ENCODE results near the gene FOXJ3. TPM values are rescaled to one million over a fixed set of nuclear protein-coding genes. Genes with fewer than 3 reads are reported as not detected.

FOXJ3 gene
- total and polyA plus RNA-seq, 2 experiments from 2014 or later, result 16.3 to 23.6 TPM

GRCh38 chr1:42128499-42128898 is 206.5 kb downstream of the FOXJ3 start:
- DNase-seq, result no peak
- whole genome bisulfite sequencing, 2 experiments (ENCODE audit: low coverage in 1 of 2, low lambda C conversion rate in 2 of 2, missing lambda C conversion rate in 2 of 2), result 57 to 64% methylated on average over 2 of the region's 2 CpGs
- TF ChIP-seq EZH2 (IDR thresholded peaks at IDR 0.05; ENCODE audit: insufficient read depth, poor library complexity, severe bottlenecking) (no peak), EZH2phosphoT487 (IDR thresholded peaks at IDR 0.05; ENCODE audit: insufficient read depth, low read depth) (no peak)
- Histone ChIP-seq H3K4me3 (no peak overlapping the region), H3F3A (ENCODE audit: insufficient read depth) (no peaks in the 10 kb centered on the region), H3K9me3 (ENCODE audit: low read depth) (no peaks in the 10 kb centered on the region), H3K9me2 (ENCODE audit: insufficient read depth) (no peaks in the 10 kb centered on the region), H3K9ac (no peak overlapping the region), H3K4me1 (ENCODE audit: insufficient read depth) (no peaks in the 10 kb centered on the region), H4K20me1 (ENCODE audit: insufficient read depth) (no peaks in the 10 kb centered on the region), H3K4me2 (ENCODE audit: unreplicated experiment) (no peak overlapping the region), H3K79me2 (ENCODE audit: insufficient read depth) (no peaks in the 10 kb centered on the region), H3K27me3 (replicated peaks; ENCODE audit: insufficient read depth) (peaks cover 30% of the 10 kb centered on the region; the same call in 1 of the 2 replicates), H3K36me3 (ENCODE audit: low read depth) (no peaks in the 10 kb centered on the region), H2AFZ (no peak overlapping the region), H3K27ac (no peak overlapping the region)
- in situ Hi-C loops (cut with MboI), result loop anchor here (25.0 kb wide), 1 partner anchor 566 kb away; no protein-coding TSS in a partner anchor

GRCh38 chr1:42127767-42128166 is 207.3 kb downstream of the FOXJ3 start:
- WGBS, 2 experiments (ENCODE audit: low coverage in 1 of 2, low lambda C conversion rate in 2 of 2, missing lambda C conversion rate in 2 of 2), result 74 to 84% methylated on average over 6 of the region's 6 CpGs
- H3K79me2 ChIP-seq (ENCODE audit: insufficient read depth), result no peaks in the 10 kb centered on the region
- H3K9ac ChIP-seq, result no peak overlapping the region
- no peaks in the 10 kb centered on the region for H3K36me3 ChIP-seq (ENCODE audit: low read depth)
- no peak overlapping the region for H3K4me3 ChIP-seq
- peaks cover 30% of the 10 kb centered on the region; the same call in 1 of the 2 replicates for H3K27me3 ChIP-seq (replicated peaks; ENCODE audit: insufficient read depth)
- no peak for DNase-seq
- no peaks in the 10 kb centered on the region for H4K20me1 ChIP-seq (ENCODE audit: insufficient read depth)
- no peak overlapping the region for H3K4me2 ChIP-seq (ENCODE audit: unreplicated experiment)
- no peak overlapping the region for H2AFZ ChIP-seq
- no peaks in the 10 kb centered on the region for H3K9me3 ChIP-seq (ENCODE audit: low read depth)
- no peak overlapping the region for H3K27ac ChIP-seq
- no peaks in the 10 kb centered on the region for H3K4me1 ChIP-seq (ENCODE audit: insufficient read depth)
- H3K9me2 ChIP-seq (ENCODE audit: insufficient read depth), result no peaks in the 10 kb centered on the region
- no peaks in the 10 kb centered on the region for H3F3A ChIP-seq (ENCODE audit: insufficient read depth)
- in situ Hi-C loops (cut with MboI), result loop anchor here (25.0 kb wide), 1 partner anchor 565 kb away; no protein-coding TSS in a partner anchor
- TF ChIP-seq EZH2 (IDR thresholded peaks at IDR 0.05; ENCODE audit: insufficient read depth, poor library complexity, severe bottlenecking) (no peak), EZH2phosphoT487 (IDR thresholded peaks at IDR 0.05; ENCODE audit: insufficient read depth, low read depth) (no peak)

Other genes starting within 250 kb of the FOXJ3 start
- gene GUCA2B, start 181.8 kb downstream of the FOXJ3 start, total RNA-seq (2014; rRNA removed; shearing (Covaris generic)), result not detected in 2 replicates
- not detected in 2 replicates for gene GUCA2B, start 181.8 kb downstream of the FOXJ3 start, polyA plus RNA-seq (2016; fragmentation: Nextera tagmentation; extraction: Ambion mirVana)
- gene GUCA2A, start 170.5 kb downstream of the FOXJ3 start, total RNA-seq (2014; rRNA removed; shearing (Covaris generic)), result not detected in 2 replicates
- gene GUCA2A, start 170.5 kb downstream of the FOXJ3 start, polyA plus RNA-seq (2016; fragmentation: Nextera tagmentation; extraction: Ambion mirVana), result not detected in 2 replicates
- gene RIMKLA, start 45.6 kb upstream of the FOXJ3 start, total RNA-seq (2014; rRNA removed; shearing (Covaris generic)), result 0.22 TPM in 1 of 2 replicates, not detected in the other
- 0.03 TPM in 1 of 2 replicates, not detected in the other for gene RIMKLA, start 45.6 kb upstream of the FOXJ3 start, polyA plus RNA-seq (2016; fragmentation: Nextera tagmentation; extraction: Ambion mirVana)
- 0.13 and 3.2 TPM in 2 replicates for gene ZMYND12, start 120.8 kb upstream of the FOXJ3 start, total RNA-seq (2014; rRNA removed; shearing (Covaris generic))
- gene ZMYND12, start 120.8 kb upstream of the FOXJ3 start, polyA plus RNA-seq (2016; fragmentation: Nextera tagmentation; extraction: Ambion mirVana), result 0.68 and 1.4 TPM in 2 replicates
- 37.3 and 66.8 TPM in 2 replicates for gene PPCS, start 121.3 kb upstream of the FOXJ3 start, total RNA-seq (2014; rRNA removed; shearing (Covaris generic))
- gene PPCS, start 121.3 kb upstream of the FOXJ3 start, polyA plus RNA-seq (2016; fragmentation: Nextera tagmentation; extraction: Ambion mirVana), result 100 and 106 TPM in 2 replicates
- gene CCDC30, start 128.1 kb upstream of the FOXJ3 start, total RNA-seq (2014; rRNA removed; shearing (Covaris generic)), result 0.13 and 0.65 TPM in 2 replicates
- gene CCDC30, start 128.1 kb upstream of the FOXJ3 start, polyA plus RNA-seq (2016; fragmentation: Nextera tagmentation; extraction: Ambion mirVana), result 1.2 and 1.6 TPM in 2 replicates

Measured in GM23248 (cell line).